Central memory CD8-positive, alpha-beta T cell (primary cell): ENCODE results near the gene LRRC28.

Source experiments
- ATAC-seq: fragments of 150-1000 bp; cut with Tn5 transposase; replicated peaks from 2 replicates; pipeline ENCODE4 v1.10.0; 2022; ENCODE audit warnings: mild to moderate bottlenecking, moderate FRiP score, moderate number of reproducible peaks; ENCODE audit not compliant: poor library complexity, severe bottlenecking; ENCODE audit errors: extremely low read depth
- DNase-seq, 2 donors: peaks; one replicate each; pipeline ENCODE4 v3.0.0; 2021; ENCODE audit warnings: low spot score in 2 of 2
- H3K27ac Mint-ChIP-seq: one replicate; pipeline ENCODE4 v1.8.0; 2022; ENCODE audit warnings: low read depth, mild to moderate bottlenecking, moderate library complexity, mixed read lengths
- H3K27me3 Mint-ChIP-seq: one replicate; pipeline ENCODE4 v1.8.0; 2022; ENCODE audit warnings: mixed read lengths
- H3K36me3 Mint-ChIP-seq: one replicate; pipeline ENCODE4 v1.8.0; 2022; ENCODE audit warnings: mild to moderate bottlenecking, moderate library complexity, mixed read lengths; ENCODE audit not compliant: insufficient read depth
- H3K4me1 Mint-ChIP-seq: one replicate; pipeline ENCODE4 v1.8.0; 2022; ENCODE audit warnings: mixed read lengths
- H3K4me3 Mint-ChIP-seq: one replicate; pipeline ENCODE4 v1.8.0; 2022; ENCODE audit warnings: mild to moderate bottlenecking, moderate library complexity, mixed read lengths
- H3K9me3 Mint-ChIP-seq: one replicate; pipeline ENCODE4 v1.8.0; 2022; ENCODE audit warnings: mixed read lengths

LRRC28 gene

DNA sequence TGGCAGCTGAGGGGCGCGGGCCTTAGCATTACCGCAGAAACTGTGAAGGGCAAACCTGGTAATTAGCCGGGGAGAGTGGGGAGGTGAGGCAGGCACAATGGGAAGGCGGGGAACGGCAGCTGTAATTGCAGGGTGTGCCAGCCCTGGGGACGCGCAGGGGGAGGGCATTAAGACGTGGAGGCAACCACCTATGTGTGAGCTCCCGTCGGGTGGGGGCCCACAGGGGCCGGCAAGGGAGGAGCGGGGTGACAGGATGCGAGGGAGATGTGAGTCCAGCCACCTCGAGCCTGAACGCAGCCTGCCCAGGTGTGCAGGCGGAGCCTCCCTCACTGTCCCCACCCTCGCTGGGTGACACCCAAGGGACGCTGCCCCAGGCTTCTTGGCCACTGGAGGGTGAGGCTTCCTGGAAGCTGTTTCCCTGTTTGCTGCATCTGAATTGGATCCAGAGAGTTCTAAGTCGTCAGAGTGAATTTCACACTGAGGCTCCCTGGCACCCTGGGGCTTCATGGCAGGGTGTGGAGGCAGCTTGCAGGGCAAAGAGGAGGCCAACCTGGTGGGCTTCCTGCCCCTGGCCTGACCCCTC is 183.9 kb downstream of the LRRC28 start:
- H3K36me3 Mint-ChIP-seq, result no peaks in the 10 kb centered on the region
- peaks cover 10% of the 10 kb centered on the region for H3K27me3 Mint-ChIP-seq
- no peaks in the 10 kb centered on the region for H3K9me3 Mint-ChIP-seq
- H3K27ac Mint-ChIP-seq, result no peak overlapping the region
- no peaks in the 10 kb centered on the region for H3K4me1 Mint-ChIP-seq
- DNase-seq (no peak), ATAC-seq (no peak)
- H3K4me3 Mint-ChIP-seq, result no peak overlapping the region

DNA sequence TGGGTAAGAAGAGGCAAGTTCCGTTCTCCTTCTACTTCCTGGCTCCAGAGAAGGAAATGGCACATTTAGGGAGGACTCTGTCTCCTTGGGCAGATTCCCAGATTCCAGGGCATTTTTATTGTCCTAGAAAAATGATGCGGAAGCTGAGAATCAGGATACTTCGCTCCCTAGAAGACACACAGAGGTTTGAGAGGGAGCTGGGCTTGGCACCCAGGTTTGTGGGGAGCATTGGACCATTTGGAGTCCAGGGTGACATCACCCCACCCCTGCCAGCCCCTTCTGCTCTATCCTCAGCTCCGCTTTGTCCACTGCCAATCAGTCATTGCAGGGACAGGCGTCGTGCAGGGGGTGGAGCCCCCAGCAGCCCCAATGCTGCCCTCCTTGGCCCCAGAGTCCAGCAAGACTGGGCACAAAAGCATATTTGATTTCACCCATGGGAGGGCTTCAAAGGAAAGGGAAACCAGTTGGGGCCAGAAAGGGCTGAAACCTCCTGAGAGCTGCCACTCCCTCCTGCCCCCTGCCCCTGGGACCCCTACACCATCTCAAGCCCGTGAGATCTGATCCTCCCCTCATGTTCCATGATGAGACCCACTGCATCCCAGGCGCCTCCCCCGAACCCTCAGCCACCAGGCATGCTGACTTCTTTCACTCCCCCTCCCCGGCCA is 184.7 kb downstream of the LRRC28 start:
- no peak for ATAC-seq

DNA sequence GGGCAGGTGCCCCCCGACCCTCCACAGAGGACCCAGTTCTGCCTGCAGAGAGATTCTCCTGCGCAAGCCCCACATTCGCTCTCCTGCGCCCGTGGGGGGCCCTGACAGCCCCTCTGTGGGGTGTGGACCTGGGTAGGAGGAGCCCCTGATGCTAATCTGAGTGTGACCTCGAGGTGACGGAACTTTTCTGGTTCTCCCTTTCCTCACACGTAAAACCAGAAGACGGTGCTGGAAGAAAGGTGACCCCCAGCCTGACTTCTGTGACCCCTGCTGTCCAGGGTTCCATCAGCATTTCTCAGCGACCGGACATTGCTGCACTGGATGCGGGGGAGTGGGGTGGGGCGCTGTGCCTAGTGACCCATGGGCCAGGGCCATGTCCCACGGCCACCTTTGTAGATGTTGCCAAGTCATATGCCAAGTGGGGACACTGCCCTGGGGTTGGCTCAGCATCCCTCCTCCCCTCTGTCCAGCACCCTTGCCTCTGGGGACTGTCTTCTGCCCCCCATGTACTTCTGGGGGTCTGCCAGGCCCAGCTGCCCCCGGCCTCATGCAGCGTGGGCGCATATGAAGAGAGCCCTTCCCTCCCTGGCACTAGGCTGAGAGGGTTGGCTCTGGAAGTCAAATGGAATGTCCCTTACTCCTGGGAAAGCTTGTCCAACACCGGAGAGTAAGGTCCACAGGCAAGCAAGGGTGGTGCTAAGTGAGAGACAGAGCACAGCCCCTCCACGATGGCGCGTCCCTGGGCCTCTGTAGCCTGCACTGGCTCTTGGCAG is 185.4 kb downstream of the LRRC28 start:
- Mint-ChIP-seq H3K4me1 (no peaks in the 10 kb centered on the region), H3K9me3 (no peaks in the 10 kb centered on the region), H3K27ac (no peak overlapping the region), H3K36me3 (no peaks in the 10 kb centered on the region), H3K27me3 (peaks cover 10% of the 10 kb centered on the region), H3K4me3 (no peak overlapping the region)
- no peak for ATAC-seq
- DNase-seq, result no peak

More for the DNA sequence above, 184.7 kb downstream of the LRRC28 start:
- no peaks in the 10 kb centered on the region for H3K4me1 Mint-ChIP-seq
- peaks cover 10% of the 10 kb centered on the region for H3K27me3 Mint-ChIP-seq
- no peak for DNase-seq
- H3K4me3 Mint-ChIP-seq, result no peak overlapping the region
- no peak overlapping the region for H3K27ac Mint-ChIP-seq
- no peaks in the 10 kb centered on the region for H3K9me3 Mint-ChIP-seq
- no peaks in the 10 kb centered on the region for H3K36me3 Mint-ChIP-seq

DNA sequence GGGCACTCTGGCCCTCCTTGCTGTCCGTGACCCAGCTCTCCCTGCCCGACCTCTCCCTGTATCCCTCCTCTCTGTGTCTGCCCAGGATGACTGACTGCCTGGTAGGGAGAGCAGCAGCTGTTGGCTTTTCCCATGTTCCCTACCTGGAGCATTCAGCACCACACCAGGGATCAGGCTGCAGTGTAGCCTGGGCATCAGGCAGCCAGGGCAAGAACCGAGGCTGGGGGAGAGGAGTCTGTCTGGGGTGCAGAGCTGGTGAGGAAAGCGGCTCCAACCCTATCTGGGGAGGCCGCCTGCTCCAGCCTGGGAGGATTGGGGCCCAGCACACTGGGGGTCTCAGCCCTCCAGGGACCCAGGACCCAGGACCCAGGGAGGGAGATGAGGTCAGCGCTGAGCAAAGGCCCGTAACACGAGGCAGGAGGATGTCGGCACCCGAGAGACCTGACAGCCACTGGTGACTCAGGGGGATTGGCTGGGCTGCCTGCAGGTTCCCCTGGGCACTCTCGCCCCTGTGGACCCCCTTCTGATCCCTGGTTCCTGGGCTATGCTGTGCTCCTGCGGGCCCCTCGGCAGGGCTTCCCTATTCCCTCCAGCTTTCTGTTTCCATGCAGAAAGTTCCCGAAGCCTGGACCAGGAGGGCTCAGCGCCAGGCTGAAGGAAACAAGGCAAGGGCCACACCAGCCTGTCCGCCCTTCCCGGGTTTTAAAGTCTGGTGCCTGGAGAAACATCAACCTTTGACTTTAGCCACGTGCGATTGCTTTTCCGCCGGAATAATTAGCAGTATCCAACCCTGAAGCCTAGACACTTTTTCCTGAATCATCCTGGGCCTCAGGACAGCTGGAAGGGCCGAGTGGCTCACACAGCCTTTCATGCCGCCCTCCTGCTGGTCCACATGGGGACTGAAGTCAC is 186.3 kb downstream of the LRRC28 start:
- no peak for DNase-seq
- no peaks in the 10 kb centered on the region for H3K9me3 Mint-ChIP-seq
- H3K36me3 Mint-ChIP-seq, result no peaks in the 10 kb centered on the region
- no peaks in the 10 kb centered on the region for H3K4me1 Mint-ChIP-seq
- H3K27ac Mint-ChIP-seq, result no peak overlapping the region
- no peak overlapping the region for H3K4me3 Mint-ChIP-seq
- peaks cover 14% of the 10 kb centered on the region for H3K27me3 Mint-ChIP-seq
- no peak for ATAC-seq

DNA sequence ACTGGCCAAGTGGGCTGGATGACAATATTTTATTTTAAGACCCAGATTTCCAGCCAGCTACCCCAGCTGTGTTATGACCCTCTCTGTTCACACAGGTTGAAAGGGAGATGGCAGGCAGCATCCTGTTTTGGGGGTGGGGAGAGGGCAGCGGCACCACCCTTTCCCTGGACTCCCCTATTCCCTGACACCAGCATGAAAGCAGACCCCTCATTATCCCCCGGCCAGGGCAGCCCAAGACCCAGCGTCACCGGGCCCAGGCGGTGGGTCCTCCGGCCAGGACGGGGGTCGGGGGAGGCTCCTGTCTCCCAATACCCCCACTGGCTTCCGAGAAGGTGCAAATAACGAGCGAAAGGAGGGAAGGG is 186.9 kb downstream of the LRRC28 start:
- Mint-ChIP-seq H3K4me3 (no peak overlapping the region), H3K27ac (no peak overlapping the region), H3K27me3 (peaks cover 19% of the 10 kb centered on the region), H3K36me3 (no peaks in the 10 kb centered on the region), H3K4me1 (no peaks in the 10 kb centered on the region), H3K9me3 (no peaks in the 10 kb centered on the region)
- no peak for ATAC-seq
- no peak for DNase-seq

DNA sequence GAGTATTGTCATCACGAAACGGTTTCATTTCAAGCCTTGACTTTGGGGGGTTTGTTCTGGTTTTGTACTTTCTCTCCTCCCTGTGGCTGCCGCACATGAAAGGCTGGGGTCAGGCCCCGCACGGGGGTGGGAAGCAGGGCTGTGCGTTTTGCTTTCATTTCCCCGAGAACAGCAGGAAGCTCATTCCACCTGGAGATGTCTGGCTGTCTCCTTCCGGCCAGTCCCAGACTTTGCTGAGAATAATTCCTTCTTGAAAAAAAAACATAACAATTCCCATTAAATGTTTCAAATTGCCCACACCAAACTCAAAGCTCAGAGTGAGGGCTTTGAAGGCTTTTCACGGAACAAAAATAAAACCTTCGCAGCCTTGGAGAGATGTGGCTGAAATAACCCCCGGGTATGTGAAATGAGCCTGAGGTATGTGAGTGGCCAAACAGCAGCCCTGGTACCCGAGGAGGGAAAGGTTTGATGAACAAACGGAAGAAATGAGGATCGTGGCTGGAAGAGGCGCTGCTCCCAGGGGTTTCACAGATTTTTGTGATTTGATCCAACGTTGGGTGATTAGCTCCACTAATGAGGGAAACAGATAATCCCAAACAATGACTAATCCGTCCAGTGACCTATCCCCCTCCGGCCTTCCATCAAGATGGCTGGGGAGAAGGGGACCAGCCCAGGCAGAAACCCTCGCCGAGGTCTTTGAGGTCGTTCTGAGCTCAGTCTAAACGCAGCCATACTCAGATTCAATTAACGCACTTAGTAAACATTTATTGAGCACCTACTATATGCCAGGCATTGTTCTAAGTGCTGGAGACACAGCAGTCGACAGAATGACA is 187.6 kb downstream of the LRRC28 start:
- H3K4me3 Mint-ChIP-seq, result no peak overlapping the region
- ATAC-seq (no peak), DNase-seq (no peak)
- peaks cover 19% of the 10 kb centered on the region for H3K27me3 Mint-ChIP-seq
- H3K27ac Mint-ChIP-seq, result no peak overlapping the region
- no peaks in the 10 kb centered on the region for H3K36me3 Mint-ChIP-seq
- no peaks in the 10 kb centered on the region for H3K9me3 Mint-ChIP-seq
- H3K4me1 Mint-ChIP-seq, result no peaks in the 10 kb centered on the region

DNA sequence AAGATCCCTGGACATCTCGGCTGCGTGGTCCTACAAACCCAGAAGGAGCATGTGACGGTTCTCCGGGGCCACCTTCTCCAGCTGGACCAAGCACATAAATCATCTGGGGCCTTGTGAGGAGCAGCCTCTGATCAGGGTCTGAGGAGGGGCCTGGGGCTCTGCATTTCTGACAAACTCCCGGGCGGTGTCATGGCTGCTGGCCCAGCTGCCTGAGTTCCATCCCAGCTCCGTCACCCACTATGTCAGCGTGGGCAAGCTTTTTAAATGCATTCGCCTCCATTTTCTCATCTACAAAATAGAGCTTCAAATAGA is 188.2 kb downstream of the LRRC28 start:
- no peak for ATAC-seq
- no peak overlapping the region for H3K27ac Mint-ChIP-seq
- no peaks in the 10 kb centered on the region for H3K4me1 Mint-ChIP-seq
- peaks cover 19% of the 10 kb centered on the region for H3K27me3 Mint-ChIP-seq
- peak in 1 of 2 donors; percentile 7 for DNase-seq
- no peak overlapping the region for H3K4me3 Mint-ChIP-seq
- no peaks in the 10 kb centered on the region for H3K9me3 Mint-ChIP-seq
- no peaks in the 10 kb centered on the region for H3K36me3 Mint-ChIP-seq

DNA sequence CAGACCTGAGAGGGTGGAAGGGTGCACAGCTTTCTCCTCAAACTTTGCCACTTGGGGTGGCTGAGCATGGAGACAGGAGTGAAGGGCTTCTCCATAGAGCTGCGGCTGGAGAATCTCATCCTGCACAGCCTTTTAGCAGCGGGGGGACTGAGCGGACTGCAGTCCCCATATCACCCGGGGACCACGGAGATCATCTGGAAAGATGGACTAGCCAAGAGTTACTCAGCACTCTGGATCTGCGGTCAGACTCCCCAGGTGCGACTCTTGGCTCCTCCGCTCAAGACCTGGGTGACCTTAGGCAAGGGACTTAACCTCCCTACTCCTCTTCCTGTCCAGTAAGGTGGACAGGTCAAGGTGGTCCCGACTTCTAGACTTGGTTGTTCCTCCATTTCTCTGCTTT is 188.7 kb downstream of the LRRC28 start:
- Mint-ChIP-seq H3K4me3 (no peak overlapping the region), H3K4me1 (no peaks in the 10 kb centered on the region), H3K27me3 (peaks cover 19% of the 10 kb centered on the region), H3K9me3 (no peaks in the 10 kb centered on the region), H3K27ac (no peak overlapping the region), H3K36me3 (no peaks in the 10 kb centered on the region)
- DNase-seq (no peak), ATAC-seq (no peak)
